Caco-2 (cell line): Measurements from ENCODE around the gene NLGN1. TPM values are rescaled to one million over a fixed set of nuclear protein-coding genes. Genes with fewer than 3 reads are reported as not detected.

Experiments
- BruUV-seq: library from RNA; stranded (reverse); fragments of 400-500 nt; replicated peaks from 2 replicates; lab custom pipeline; 2021; lab: Mats Ljungman, UMichigan
- CTCF ChIA-PET: fragments of 300-600 bp; sonication (Branson Sonifier 250); formaldehyde crosslinking; loops from one replicate; lab custom pipeline; 2022; ENCODE audit warnings: antibody characterized with exemption; lab: Charles Lee
- POLR2A ChIA-PET: fragments of 300-600 bp; sonication (Branson Sonifier 250); formaldehyde crosslinking; loops from one replicate; lab custom pipeline; 2022; ENCODE audit warnings: antibody characterized with exemption; lab: Charles Lee
- DNase-seq, 2 experiments: peaks; one replicate each; pipeline versions ENCODE4 v3.0.0 to v3.0.0-alpha.2; 2020 to 2022
- H3K27me3 ChIP-seq: replicated peaks from 2 replicates; pipeline ENCODE4 v1.6.0; 2011; ENCODE audit warnings: low read length; ENCODE audit not compliant: control insufficient read depth, insufficient read depth
- H3K36me3 ChIP-seq: 2 replicates; pipeline ENCODE4 v1.5.1; 2011; ENCODE audit warnings: low read length; ENCODE audit not compliant: control insufficient read depth, insufficient read depth
- H3K4me1 ChIP-seq: fragments of 250-450 bp; sonication (Bioruptor Pico); 2 replicates; pipeline ENCODE4 v1.5.1; 2020; ENCODE audit warnings: mild to moderate bottlenecking
- H3K4me3 ChIP-seq: 2 replicates; pipeline ENCODE4 v1.5.1; 2011; ENCODE audit warnings: low read depth, mild to moderate bottlenecking, control low read depth, low read length
- H3K9me3 ChIP-seq: fragments of 250-450 bp; sonication (Bioruptor Pico); 2 replicates; pipeline ENCODE4 v1.5.1; 2020; ENCODE audit warnings: mild to moderate bottlenecking, moderate library complexity
- H3K27ac Mint-ChIP-seq: one replicate; pipeline ENCODE4 v1.8.0; 2022; ENCODE audit warnings: mixed read lengths; ENCODE audit not compliant: unreplicated experiment
- H3K27me3 Mint-ChIP-seq: one replicate; pipeline ENCODE4 v1.8.0; 2022; ENCODE audit warnings: mixed read lengths; ENCODE audit not compliant: insufficient read depth, unreplicated experiment
- H3K36me3 Mint-ChIP-seq: one replicate; pipeline ENCODE4 v1.8.0; 2022; ENCODE audit warnings: mild to moderate bottlenecking, mixed read lengths; ENCODE audit not compliant: insufficient read depth, unreplicated experiment
- H3K4me1 Mint-ChIP-seq: one replicate; pipeline ENCODE4 v1.8.0; 2022; ENCODE audit warnings: low read depth, mixed read lengths; ENCODE audit not compliant: unreplicated experiment
- H3K4me3 Mint-ChIP-seq: one replicate; pipeline ENCODE4 v1.8.0; 2022; ENCODE audit warnings: mild to moderate bottlenecking, moderate library complexity, mixed read lengths; ENCODE audit not compliant: unreplicated experiment
- H3K9me3 Mint-ChIP-seq: one replicate; pipeline ENCODE4 v1.8.0; 2022; ENCODE audit warnings: mixed read lengths; ENCODE audit not compliant: unreplicated experiment
- intact Hi-C: fragments of 100-400 bp; cut with micrococcal nuclease; formaldehyde crosslinking; loops from one replicate; pipeline ENCODE4 v1.10.0; 2022; ENCODE audit not compliant: unreplicated experiment
- total RNA-seq: library from RNA; stranded (reverse); gene quantifications from 2 replicates; pipeline ENCODE4 v1.2.3, GENCODE V29; 2022
- TF ChIP-seq, protein P1 (sequence below), 2 experiments: fragments of 200-600 bp in 1 of 2; IDR thresholded peaks; 1 replicate in 1 of 2; 2 replicates in 1 of 2; pipeline versions ENCODE4 v1.5.1 to v1.8.0; 2011 to 2022; ENCODE audit warnings: antibody characterized with exemption in 1 of 2, control low read depth in 1 of 2, inconsistent platforms in 1 of 2, low read depth in 1 of 2, low read length in 1 of 2, mild to moderate bottlenecking in 1 of 2, moderate library complexity in 1 of 2; ENCODE audit not compliant: insufficient read depth in 1 of 2, severe bottlenecking in 1 of 2, unreplicated experiment in 1 of 2

Gene NLGN1
- total RNA-seq, 1 experiment from 2014 or later: not detected

DNA sequence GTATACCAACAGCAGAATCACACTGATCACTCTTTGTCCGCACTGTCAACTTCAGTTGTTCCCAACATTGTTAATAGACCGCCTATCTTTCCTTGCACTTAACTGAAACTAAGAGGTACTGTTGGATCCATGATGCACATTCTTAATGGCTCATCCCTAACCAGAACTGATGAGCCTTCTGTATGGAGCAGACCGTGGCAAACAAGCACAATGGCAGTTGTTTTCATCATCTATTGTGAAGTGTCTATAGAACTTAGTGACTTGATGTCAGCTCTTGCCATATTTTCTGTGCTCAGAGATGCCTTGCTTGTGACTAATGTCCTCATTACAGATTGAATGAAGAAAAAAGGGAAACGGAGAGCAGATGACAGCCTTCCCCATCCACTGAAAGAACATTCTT lies 347.4 kb downstream of the NLGN1 start:
- no peaks in the 10 kb centered on the region for H3K4me1 ChIP-seq
- no peaks in the 10 kb centered on the region for H3K9me3 ChIP-seq
- Mint-ChIP-seq H3K9me3 (no peaks in the 10 kb centered on the region), H3K36me3 (no peaks in the 10 kb centered on the region), H3K4me3 (no peak overlapping the region), H3K4me1 (no peaks in the 10 kb centered on the region), H3K27me3 (peaks cover 4% of the 10 kb centered on the region), H3K27ac (no peak overlapping the region)
- TF ChIP-seq, protein P1, sequence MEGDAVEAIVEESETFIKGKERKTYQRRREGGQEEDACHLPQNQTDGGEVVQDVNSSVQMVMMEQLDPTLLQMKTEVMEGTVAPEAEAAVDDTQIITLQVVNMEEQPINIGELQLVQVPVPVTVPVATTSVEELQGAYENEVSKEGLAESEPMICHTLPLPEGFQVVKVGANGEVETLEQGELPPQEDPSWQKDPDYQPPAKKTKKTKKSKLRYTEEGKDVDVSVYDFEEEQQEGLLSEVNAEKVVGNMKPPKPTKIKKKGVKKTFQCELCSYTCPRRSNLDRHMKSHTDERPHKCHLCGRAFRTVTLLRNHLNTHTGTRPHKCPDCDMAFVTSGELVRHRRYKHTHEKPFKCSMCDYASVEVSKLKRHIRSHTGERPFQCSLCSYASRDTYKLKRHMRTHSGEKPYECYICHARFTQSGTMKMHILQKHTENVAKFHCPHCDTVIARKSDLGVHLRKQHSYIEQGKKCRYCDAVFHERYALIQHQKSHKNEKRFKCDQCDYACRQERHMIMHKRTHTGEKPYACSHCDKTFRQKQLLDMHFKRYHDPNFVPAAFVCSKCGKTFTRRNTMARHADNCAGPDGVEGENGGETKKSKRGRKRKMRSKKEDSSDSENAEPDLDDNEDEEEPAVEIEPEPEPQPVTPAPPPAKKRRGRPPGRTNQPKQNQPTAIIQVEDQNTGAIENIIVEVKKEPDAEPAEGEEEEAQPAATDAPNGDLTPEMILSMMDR (IDR thresholded peaks at IDR 0.05; ENCODE audit: insufficient read depth in 1 of 2, low read depth in 1 of 2, low read length in 1 of 2, severe bottlenecking in 1 of 2, unreplicated experiment in 1 of 2): no peak
- no peaks in the 10 kb centered on the region for H3K36me3 ChIP-seq
- CTCF ChIA-PET: no interaction called here
- no peak for DNase-seq
- POLR2A ChIA-PET: no interaction called here
- no peak overlapping the region for H3K4me3 ChIP-seq
- no TSS peak for BruUV-seq
- intact Hi-C loops: no loop called here
- no peaks in the 10 kb centered on the region for H3K27me3 ChIP-seq

DNA sequence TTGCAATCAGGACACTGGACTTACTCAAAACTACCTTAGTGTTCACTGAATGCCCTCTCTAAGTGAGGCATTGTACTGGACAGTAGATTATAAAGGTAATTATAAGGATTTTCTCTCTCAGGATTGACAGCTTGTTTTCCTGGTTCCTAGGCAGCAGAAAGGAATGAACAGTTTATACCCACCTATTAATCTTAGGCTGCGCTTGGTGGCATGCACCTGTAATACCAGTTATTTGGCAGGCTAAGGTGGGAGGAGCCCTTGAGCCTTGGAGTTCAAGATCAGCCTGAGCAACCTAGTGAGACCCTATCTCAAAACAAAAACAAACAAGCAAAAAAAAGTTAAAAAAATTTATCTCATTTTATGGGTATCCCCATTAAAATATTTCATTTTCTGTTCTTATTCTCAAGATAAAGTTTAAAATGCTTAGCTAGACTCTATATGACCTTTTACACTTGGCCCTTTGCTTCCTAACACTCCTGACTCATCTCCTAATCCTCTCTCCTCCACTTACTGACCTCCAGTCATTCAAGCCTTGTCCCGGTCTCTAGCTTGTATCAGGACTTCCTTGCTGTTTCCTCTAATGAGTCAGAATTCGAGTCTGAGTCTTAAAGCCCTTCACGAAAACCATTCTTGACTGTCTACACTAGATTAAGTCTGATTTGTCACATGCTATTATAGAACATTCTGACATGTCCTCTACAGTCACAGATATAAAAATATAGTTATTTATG lies 348.6 kb downstream of the NLGN1 start:
- Histone ChIP-seq H3K36me3 (no peaks in the 10 kb centered on the region), H3K4me1 (no peaks in the 10 kb centered on the region), H3K4me3 (no peak overlapping the region), H3K27me3 (no peaks in the 10 kb centered on the region), H3K9me3 (no peaks in the 10 kb centered on the region)
- TF ChIP-seq, protein P1 (IDR thresholded peaks at IDR 0.05; ENCODE audit: insufficient read depth in 1 of 2, low read depth in 1 of 2, low read length in 1 of 2, severe bottlenecking in 1 of 2, unreplicated experiment in 1 of 2): no peak
- Mint-ChIP-seq H3K4me1 (no peaks in the 10 kb centered on the region), H3K4me3 (no peak overlapping the region), H3K9me3 (no peaks in the 10 kb centered on the region), H3K36me3 (no peaks in the 10 kb centered on the region), H3K27ac (no peak overlapping the region), H3K27me3 (peaks cover 4% of the 10 kb centered on the region)
- DNase-seq: no peak
- intact Hi-C loops: no loop called here
- CTCF ChIA-PET: no interaction called here
- no TSS peak for BruUV-seq
- POLR2A ChIA-PET: no interaction called here

DNA sequence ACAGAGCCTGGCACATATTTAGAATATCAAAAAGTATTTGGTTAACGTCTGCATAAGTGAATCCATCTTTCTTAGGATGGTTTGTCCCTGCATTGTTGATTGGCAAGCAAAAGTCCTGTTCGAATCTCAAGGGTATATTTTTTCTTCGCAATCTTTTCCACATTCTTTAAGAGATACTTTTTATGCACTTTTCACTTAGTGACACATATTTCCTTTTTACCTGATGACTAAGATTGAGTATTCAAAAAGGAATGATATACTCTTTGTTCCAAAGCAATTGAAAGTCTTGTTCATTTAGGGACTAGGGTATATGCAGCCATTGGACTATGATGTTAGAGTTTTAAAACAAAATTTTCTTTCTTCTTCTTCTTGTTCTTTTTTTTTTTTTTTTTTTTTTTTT lies 349.9 kb downstream of the NLGN1 start:
- H3K27me3 Mint-ChIP-seq: peaks cover 4% of the 10 kb centered on the region
- CTCF ChIA-PET: no interaction called here

More for the DNA sequence above, 349.9 kb downstream of the NLGN1 start:
- H3K27me3 ChIP-seq: no peaks in the 10 kb centered on the region
- POLR2A ChIA-PET: no interaction called here
- Mint-ChIP-seq H3K36me3 (no peaks in the 10 kb centered on the region), H3K4me1 (no peaks in the 10 kb centered on the region), H3K4me3 (no peak overlapping the region), H3K27ac (no peak overlapping the region), H3K9me3 (no peaks in the 10 kb centered on the region)
- H3K36me3 ChIP-seq: no peaks in the 10 kb centered on the region
- TF ChIP-seq, protein P1 (IDR thresholded peaks at IDR 0.05; ENCODE audit: insufficient read depth in 1 of 2, low read depth in 1 of 2, low read length in 1 of 2, severe bottlenecking in 1 of 2, unreplicated experiment in 1 of 2): no peak
- no peak for DNase-seq
- no peaks in the 10 kb centered on the region for H3K9me3 ChIP-seq
- no peaks in the 10 kb centered on the region for H3K4me1 ChIP-seq
- intact Hi-C loops: no loop called here
- H3K4me3 ChIP-seq: no peak overlapping the region
- no TSS peak for BruUV-seq
